Body of pancreas (tissue), 4 donors: ENCODE results near the gene RAPGEF4.
"Not testable (repeated sequence)": the region's sequence is repeated elsewhere in the genome, so short reads cannot be mapped to it uniquely, and the experiment has no call there.

Experiments
- POLR2A ChIP-seq, 3 donors: fragments of 450-650 bp; IDR thresholded peaks; one replicate each; pipeline ENCODE4 v1.6.1; 2016; ENCODE audit warnings: antibody characterized with exemption in 3 of 3, mild to moderate bottlenecking in 2 of 3
- TF ChIP-seq, protein P1 (sequence below), 7 experiments: fragments of 450-650 bp in 4 of 7; fragments of 200-600 bp in 3 of 7; sonication (generic) in 3 of 7; IDR thresholded peaks; one replicate each; pipeline ENCODE4 v1.5.1; 2016 to 2019; ENCODE audit warnings: antibody characterized with exemption in 7 of 7

DNA sequence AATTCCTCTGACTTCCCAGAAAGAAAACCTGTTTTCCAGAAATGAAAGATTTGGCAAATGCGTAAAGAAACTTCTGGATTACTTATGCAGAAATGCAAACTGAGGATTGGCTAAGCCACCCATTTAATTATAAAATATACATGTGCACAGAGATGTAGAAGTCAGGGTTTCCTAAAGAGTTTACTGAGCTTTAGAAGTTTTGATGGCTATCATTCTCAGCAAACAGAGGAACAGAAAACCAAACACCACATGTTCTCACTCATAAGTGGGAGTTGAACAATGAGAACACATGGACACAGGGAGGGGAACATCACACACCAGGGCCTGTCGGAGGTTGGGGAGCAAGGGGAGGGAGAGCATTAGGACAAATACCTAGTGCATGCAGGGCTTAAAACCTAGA, 302.6 kb downstream of the RAPGEF4 start:
- TF ChIP-seq, protein P1, sequence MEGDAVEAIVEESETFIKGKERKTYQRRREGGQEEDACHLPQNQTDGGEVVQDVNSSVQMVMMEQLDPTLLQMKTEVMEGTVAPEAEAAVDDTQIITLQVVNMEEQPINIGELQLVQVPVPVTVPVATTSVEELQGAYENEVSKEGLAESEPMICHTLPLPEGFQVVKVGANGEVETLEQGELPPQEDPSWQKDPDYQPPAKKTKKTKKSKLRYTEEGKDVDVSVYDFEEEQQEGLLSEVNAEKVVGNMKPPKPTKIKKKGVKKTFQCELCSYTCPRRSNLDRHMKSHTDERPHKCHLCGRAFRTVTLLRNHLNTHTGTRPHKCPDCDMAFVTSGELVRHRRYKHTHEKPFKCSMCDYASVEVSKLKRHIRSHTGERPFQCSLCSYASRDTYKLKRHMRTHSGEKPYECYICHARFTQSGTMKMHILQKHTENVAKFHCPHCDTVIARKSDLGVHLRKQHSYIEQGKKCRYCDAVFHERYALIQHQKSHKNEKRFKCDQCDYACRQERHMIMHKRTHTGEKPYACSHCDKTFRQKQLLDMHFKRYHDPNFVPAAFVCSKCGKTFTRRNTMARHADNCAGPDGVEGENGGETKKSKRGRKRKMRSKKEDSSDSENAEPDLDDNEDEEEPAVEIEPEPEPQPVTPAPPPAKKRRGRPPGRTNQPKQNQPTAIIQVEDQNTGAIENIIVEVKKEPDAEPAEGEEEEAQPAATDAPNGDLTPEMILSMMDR (IDR thresholded peaks at IDR 0.05), result not testable (repeated sequence)
- TF ChIP-seq POLR2A (IDR thresholded peaks at IDR 0.05), result not testable (repeated sequence)
